Activated naive CD8-positive, alpha-beta T cell treated with anti-CD3 and anti-CD28 coated beads for 36 hours (primary cell): Measurements from ENCODE around the gene PLS1. TPM values are rescaled to one million over a fixed set of nuclear protein-coding genes. Genes with fewer than 3 reads are reported as not detected.
A peak's percentile ranks its signal among the peaks of the same experiment; 100 is the strongest.
"Not testable (repeated sequence)": the region's sequence is repeated elsewhere in the genome, so short reads cannot be mapped to it uniquely, and the experiment has no call there.

Source experiments
- DNase-seq: peaks from one replicate; pipeline ENCODE4 v3.0.0; 2021
- H3K27ac Mint-ChIP-seq: one replicate; pipeline ENCODE4 v1.8.0; 2022; ENCODE audit warnings: mild to moderate bottlenecking, moderate library complexity, mixed read lengths
- H3K27me3 Mint-ChIP-seq: one replicate; pipeline ENCODE4 v1.8.0; 2022; ENCODE audit warnings: mild to moderate bottlenecking, mixed read lengths
- H3K36me3 Mint-ChIP-seq: one replicate; pipeline ENCODE4 v1.8.0; 2021; ENCODE audit warnings: mild to moderate bottlenecking, mixed read lengths
- H3K4me1 Mint-ChIP-seq: one replicate; pipeline ENCODE4 v1.8.0; 2021; ENCODE audit warnings: mixed read lengths
- H3K4me3 Mint-ChIP-seq: one replicate; pipeline ENCODE4 v1.8.0; 2022; ENCODE audit warnings: mild to moderate bottlenecking, moderate library complexity, mixed read lengths
- H3K9me3 Mint-ChIP-seq: one replicate; pipeline ENCODE4 v1.8.0; 2022; ENCODE audit warnings: mixed read lengths
- total RNA-seq, 2 experiments: library from RNA; stranded (reverse); gene quantifications; one replicate each; pipeline ENCODE4 v1.2.3, GENCODE V29; 2021

The PLS1 gene
- total RNA-seq, 2 experiments from 2014 or later = 6.2 to 7.0 TPM

DNA sequence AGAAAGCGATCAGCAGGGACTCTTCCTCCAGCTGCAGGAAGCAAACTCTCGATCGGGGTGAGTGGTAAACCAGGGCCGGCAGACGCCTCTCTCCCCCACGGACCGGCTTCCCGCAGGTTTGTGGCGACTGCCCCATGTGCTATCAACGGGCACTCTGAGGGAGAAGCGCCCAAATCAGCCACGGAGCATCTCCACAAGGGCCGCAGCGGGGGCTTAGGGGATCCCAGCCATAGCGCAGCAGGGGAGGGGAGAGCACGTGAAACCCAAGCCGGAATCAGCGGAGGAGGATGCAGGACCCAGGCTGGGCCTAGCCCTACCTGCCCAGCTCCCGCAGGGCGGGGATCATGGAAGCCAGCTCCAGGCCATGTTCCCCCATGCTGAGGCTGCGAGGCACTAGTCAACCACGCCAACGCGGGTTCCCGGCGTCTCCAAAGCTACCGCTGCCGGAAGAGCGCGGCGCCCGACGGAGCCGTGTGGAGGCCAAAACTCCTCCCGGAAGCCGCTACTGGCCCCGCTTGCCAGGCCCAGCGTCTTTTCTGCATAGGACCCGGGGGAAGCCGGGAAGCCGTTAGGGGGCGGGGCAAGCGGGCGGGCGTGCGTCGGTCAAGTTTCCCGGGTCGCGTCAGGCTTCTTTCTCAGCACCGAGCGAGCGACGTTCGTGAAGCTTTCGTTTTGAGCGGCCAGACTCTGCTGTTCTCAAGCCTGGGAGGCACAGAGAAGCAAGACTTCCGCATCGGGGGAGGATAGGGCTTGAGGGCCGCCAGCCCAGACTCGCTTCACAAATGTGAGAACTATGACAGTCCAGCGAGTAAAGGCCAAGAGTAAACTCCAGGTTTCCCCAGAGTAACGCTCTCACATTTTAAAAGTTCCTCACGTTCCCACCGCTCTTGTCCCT is 17.6 kb upstream of the PLS1 start, which contains the start of gene ATR:
Gene ATR (minus strand): TSS at position 405 of the 895 bp plus-strand sequence. CDS start 29 bp downstream, at position 376.
- H3K9me3 Mint-ChIP-seq = no peaks in the 10 kb centered on the region
- no peaks in the 10 kb centered on the region for H3K27me3 Mint-ChIP-seq
- peak within 1 kb of the TSS; percentile 96 for H3K27ac Mint-ChIP-seq
- H3K4me1 Mint-ChIP-seq = peaks cover 36% of the 10 kb centered on the region
- DNase-seq = peak; percentile 97
- peaks cover 22% of the 10 kb centered on the region for H3K36me3 Mint-ChIP-seq
- peak within 1 kb of the TSS; percentile 97 for H3K4me3 Mint-ChIP-seq

DNA sequence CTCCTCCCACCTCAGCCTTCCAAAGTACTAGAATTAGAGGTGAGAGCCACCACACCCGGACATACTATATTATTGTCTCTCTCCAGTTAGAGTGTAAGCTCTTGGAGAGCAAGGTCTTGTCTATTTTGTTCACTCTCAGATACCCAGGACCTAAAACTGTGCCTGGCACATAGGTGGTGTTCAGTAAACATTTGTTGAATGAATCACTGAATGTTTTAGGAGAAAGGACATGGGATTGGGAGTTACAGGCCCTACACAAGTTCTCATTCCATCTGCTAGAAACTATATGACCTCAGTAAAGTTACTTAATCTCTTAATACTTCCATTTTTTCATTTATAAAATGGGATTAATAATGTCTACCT is 16.2 kb upstream of the PLS1 start:
- H3K4me1 Mint-ChIP-seq = peaks cover 25% of the 10 kb centered on the region
- H3K4me3 Mint-ChIP-seq = peak overlapping the region; percentile 97
- peaks cover 17% of the 10 kb centered on the region for H3K36me3 Mint-ChIP-seq
- DNase-seq = no peak
- H3K27me3 Mint-ChIP-seq = no peaks in the 10 kb centered on the region
- H3K27ac Mint-ChIP-seq = peak overlapping the region; percentile 96
- no peaks in the 10 kb centered on the region for H3K9me3 Mint-ChIP-seq

DNA sequence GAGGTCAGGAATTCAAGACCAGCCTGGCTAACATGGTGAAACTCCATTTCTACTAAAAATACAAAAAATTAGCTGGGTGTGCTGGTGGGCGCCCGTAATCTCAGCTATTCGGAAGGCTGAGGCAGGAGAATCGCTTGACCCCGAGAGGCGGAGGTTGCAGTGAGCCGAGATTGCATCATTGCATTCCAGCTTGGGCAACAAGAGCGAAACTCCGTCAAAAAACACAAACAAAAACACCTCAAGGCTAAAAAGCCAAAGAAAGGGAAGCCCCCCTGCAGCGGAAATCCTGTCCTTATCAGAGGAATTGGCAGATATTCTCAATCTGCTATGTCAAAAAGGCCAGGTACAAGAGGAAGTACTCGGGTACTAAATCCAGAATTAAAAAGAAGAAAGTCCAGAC is 15.1 kb upstream of the PLS1 start:
- DNase-seq, H3K4me3 Mint-ChIP-seq, H3K9me3 Mint-ChIP-seq, H3K27ac Mint-ChIP-seq, H3K27me3 Mint-ChIP-seq: not testable (repeated sequence)
- H3K4me1 Mint-ChIP-seq = peaks cover 16% of the 10 kb centered on the region
- H3K36me3 Mint-ChIP-seq = peaks cover 10% of the 10 kb centered on the region

GRCh38 chr3:142586803-142587406 is 9.3 kb upstream of the PLS1 start:
- peaks cover 6% of the 10 kb centered on the region for H3K27me3 Mint-ChIP-seq
- DNase-seq = no peak
- no peaks in the 10 kb centered on the region for H3K4me1 Mint-ChIP-seq
- no peak overlapping the region for H3K4me3 Mint-ChIP-seq
- no peaks in the 10 kb centered on the region for H3K36me3 Mint-ChIP-seq
- H3K9me3 Mint-ChIP-seq = no peaks in the 10 kb centered on the region
- H3K27ac Mint-ChIP-seq = no peak overlapping the region

- Mint-ChIP-seq H3K27ac (no peak overlapping the region), H3K9me3 (no peaks in the 10 kb centered on the region), H3K4me3 (no peak overlapping the region), H3K4me1 (no peaks in the 10 kb centered on the region), H3K27me3 (peaks cover 9% of the 10 kb centered on the region), H3K36me3 (no peaks in the 10 kb centered on the region)
- no peak for DNase-seq
These were observed 7.5 kb upstream of the PLS1 start for GRCh38 chr3:142588703-142589102.

DNA sequence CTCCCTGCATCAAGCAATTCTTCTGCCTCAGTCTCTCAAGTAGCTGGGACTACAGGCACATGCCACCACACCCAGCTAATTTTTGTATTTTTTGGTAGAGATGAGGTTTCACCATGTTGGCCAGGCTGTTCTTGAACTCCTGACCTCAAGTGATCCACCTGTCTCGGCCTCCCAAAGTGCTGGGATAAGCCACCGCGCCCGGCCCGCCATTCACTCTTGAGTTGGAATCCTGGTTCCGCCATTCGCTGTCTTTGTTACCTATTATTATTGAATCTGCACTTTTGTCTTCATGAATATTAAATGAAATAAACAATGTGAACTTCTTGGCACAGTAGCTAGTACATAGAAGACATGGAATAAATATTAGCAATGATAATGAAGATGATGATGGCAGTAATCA is 3.9 kb upstream of the PLS1 start:
- not testable (repeated sequence) for H3K9me3 Mint-ChIP-seq, H3K27ac Mint-ChIP-seq, H3K4me1 Mint-ChIP-seq, H3K4me3 Mint-ChIP-seq, DNase-seq, H3K36me3 Mint-ChIP-seq
- peaks cover 18% of the 10 kb centered on the region for H3K27me3 Mint-ChIP-seq

GRCh38 chr3:142595141-142595540 is 1.1 kb upstream of the PLS1 start:
- DNase-seq = no peak
- Mint-ChIP-seq H3K4me1 (peaks cover 16% of the 10 kb centered on the region), H3K9me3 (no peaks in the 10 kb centered on the region), H3K36me3 (no peaks in the 10 kb centered on the region), H3K27ac (no peak overlapping the region), H3K27me3 (peaks cover 12% of the 10 kb centered on the region), H3K4me3 (peak overlapping the region; percentile 96)

DNA sequence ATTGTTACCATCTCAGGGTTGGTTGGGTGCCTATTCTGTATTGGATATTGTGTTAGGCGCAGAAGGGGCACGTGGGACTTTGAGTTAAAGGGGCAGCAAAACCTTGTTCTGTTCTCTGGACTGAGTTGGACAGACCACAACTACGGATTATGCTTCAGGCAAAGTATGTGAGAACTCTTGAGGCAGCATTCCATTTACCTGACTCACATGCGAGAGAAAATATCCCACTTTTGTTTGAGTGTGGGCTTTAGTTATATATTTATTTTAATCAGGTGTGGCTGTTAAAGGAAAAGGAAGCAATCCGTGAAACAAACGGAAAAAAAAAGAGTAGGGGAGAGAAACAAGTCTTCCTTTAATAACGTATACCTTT is 627 bp upstream of the PLS1 start:
- Mint-ChIP-seq H3K4me1 (peaks cover 16% of the 10 kb centered on the region), H3K4me3 (peak overlapping the region; percentile 96), H3K27me3 (peaks cover 12% of the 10 kb centered on the region), H3K27ac (no peak overlapping the region), H3K36me3 (peaks cover 1% of the 10 kb centered on the region), H3K9me3 (no peaks in the 10 kb centered on the region)
- DNase-seq = no peak

DNA sequence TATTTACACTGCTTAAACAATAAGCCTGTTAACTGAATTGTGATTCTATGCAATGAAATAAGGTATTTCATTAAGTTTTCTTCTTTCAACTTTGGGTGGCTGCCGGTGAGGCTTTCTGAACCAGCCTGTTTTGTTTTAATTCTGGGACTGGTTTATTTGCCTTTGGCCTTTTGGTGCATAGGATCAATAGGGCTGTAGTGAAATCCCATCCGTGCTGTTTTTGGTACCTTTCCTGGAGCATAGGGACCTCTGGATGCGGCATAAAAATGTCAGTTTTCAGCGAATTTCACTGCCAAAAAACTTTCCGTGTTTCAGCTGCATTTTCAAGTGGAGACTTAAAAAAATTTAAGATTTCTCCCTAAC is 514 bp downstream of the PLS1 start:
- H3K36me3 Mint-ChIP-seq = peaks cover 1% of the 10 kb centered on the region
- H3K27ac Mint-ChIP-seq = peak overlapping the region; percentile 78
- DNase-seq = no peak
- H3K27me3 Mint-ChIP-seq = peaks cover 12% of the 10 kb centered on the region
- H3K4me3 Mint-ChIP-seq = peak overlapping the region; percentile 96
- H3K4me1 Mint-ChIP-seq = peaks cover 16% of the 10 kb centered on the region
- H3K9me3 Mint-ChIP-seq = no peaks in the 10 kb centered on the region

GRCh38 chr3:142597906-142598305 is 1.7 kb downstream of the PLS1 start:
- Mint-ChIP-seq H3K36me3 (peaks cover 1% of the 10 kb centered on the region), H3K27me3 (peaks cover 12% of the 10 kb centered on the region), H3K27ac (no peak overlapping the region), H3K4me1 (peaks cover 16% of the 10 kb centered on the region), H3K9me3 (no peaks in the 10 kb centered on the region), H3K4me3 (peak overlapping the region; percentile 22)
- no peak for DNase-seq

DNA sequence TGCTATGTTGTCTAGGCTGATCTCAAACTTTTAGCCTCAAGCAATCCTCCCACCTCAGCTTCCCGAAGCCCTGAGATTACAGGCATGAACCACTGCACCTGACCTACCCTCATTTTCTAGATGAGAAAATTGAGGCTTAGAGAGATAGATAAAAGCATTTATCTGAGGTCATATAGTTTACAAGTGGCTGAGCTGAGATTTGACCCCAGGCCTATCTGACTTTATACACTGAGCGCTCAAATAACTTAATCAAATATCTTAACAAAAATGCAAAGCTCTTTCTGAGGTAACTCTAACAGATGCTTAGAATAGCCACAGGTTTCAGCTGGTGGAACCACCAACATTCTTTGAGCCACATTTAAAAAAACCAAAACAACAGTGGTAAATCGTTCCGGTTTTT is 5.5 kb downstream of the PLS1 start:
- no peaks in the 10 kb centered on the region for H3K27me3 Mint-ChIP-seq
- H3K27ac Mint-ChIP-seq = no peak overlapping the region
- peaks cover 15% of the 10 kb centered on the region for H3K4me1 Mint-ChIP-seq

DNA sequence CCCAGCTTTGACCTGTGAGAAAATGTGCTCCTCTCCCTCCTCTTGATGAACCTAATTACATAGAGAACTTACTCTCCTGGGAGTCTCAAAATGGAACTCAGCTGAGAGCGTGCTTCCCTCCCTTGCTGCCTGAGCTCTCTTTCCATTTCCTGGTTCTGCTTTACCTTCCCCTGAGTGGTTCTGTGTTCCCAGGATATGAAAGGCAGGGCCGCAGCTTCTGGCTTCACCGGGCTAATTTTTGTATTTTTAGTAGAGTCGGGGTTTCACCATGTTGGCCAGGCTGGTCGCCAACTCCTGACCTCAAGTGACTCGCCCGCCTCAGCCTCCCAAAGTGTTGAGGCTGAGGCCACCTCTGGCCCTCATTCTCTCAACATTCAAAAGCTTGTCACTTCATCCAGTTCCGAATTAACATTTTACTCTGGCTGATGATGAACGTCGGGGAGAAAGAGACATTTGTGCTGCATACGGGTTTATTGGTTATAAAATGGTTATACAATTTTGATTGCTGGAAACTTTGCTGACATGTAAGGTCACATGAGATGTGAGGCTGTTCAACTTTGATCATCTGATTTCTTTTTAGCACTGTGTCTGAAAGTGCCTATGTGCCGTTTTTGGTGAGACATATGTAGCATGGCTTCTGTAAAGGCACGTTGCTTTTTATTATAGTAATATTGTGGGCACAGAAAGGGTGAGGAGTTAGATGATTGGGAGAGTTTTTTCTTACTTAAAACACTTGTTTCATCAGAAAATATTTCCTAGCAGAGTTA is 6.6 kb downstream of the PLS1 start:
- Mint-ChIP-seq H3K36me3 (peaks cover 1% of the 10 kb centered on the region), H3K4me1 (peaks cover 6% of the 10 kb centered on the region), H3K27me3 (no peaks in the 10 kb centered on the region), H3K4me3 (no peak overlapping the region), H3K27ac (no peak overlapping the region), H3K9me3 (no peaks in the 10 kb centered on the region)
- DNase-seq = no peak

More for the DNA sequence above, 5.5 kb downstream of the PLS1 start:
- no peaks in the 10 kb centered on the region for H3K9me3 Mint-ChIP-seq
- H3K36me3 Mint-ChIP-seq = peaks cover 1% of the 10 kb centered on the region
- no peak for DNase-seq
- no peak overlapping the region for H3K4me3 Mint-ChIP-seq

DNA sequence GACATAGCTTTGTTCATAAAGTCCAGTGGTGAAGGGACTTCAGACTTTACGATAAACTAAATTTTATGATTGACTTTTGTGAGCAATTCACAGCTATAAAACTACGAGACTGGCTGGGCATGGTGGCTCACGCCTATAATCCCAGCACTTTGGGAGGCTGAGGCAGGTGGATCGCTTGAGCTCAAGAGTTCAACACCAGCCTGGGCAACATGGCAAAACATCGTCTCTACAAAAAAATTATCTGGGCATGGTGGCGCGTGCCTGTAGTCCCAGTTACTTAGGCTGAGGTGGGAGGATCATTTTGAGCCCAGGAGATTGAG is 7.2 kb downstream of the PLS1 start:
- H3K27ac Mint-ChIP-seq = not testable (repeated sequence)

DNA sequence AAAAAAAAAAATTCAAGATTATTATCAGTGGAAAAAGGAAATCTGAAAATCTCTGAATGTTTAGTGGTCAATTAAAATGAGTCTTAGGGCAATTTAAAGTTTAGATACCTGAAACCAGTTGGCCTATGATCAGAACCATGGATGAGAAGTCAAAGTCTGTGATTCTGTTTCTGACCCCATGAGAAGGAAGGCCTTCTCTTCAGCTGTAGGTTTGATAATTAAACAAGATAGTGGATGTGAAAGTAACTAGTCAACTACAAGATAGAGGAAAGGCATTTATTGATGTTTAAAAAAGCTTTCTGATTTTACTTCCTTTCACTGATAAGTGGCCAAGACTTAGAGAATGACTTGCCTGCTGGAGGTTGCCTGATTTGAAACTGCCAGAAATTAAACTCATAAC is 8.7 kb downstream of the PLS1 start:
- Mint-ChIP-seq H3K36me3 (peaks cover 1% of the 10 kb centered on the region), H3K27me3 (no peaks in the 10 kb centered on the region), H3K27ac (no peak overlapping the region), H3K4me3 (no peak overlapping the region), H3K9me3 (no peaks in the 10 kb centered on the region), H3K4me1 (peaks cover 2% of the 10 kb centered on the region)
- no peak for DNase-seq

More for the DNA sequence above, 7.2 kb downstream of the PLS1 start:
- not testable (repeated sequence) for H3K4me1 Mint-ChIP-seq, DNase-seq, H3K9me3 Mint-ChIP-seq, H3K36me3 Mint-ChIP-seq, H3K4me3 Mint-ChIP-seq, H3K27me3 Mint-ChIP-seq

GRCh38 chr3:142608631-142609030 is 12.4 kb downstream of the PLS1 start:
- DNase-seq = no peak
- H3K4me1 Mint-ChIP-seq = peaks cover 2% of the 10 kb centered on the region
- no peak overlapping the region for H3K4me3 Mint-ChIP-seq
- H3K27me3 Mint-ChIP-seq = no peaks in the 10 kb centered on the region
- H3K9me3 Mint-ChIP-seq = no peaks in the 10 kb centered on the region
- no peaks in the 10 kb centered on the region for H3K36me3 Mint-ChIP-seq
- no peak overlapping the region for H3K27ac Mint-ChIP-seq
